ENCODE measurements around the gene RTKN2. TPM values are rescaled to one million over a fixed set of nuclear protein-coding genes. Genes with fewer than 3 reads are reported as not detected.

Gene RTKN2
- polyA plus RNA-seq, 1 of the 3 experiments (the other 2 are of a cell fraction), result 1.4 TPM

GRCh38 chr10:62177111-62177510 lies 91.5 kb downstream of the RTKN2 start:
- Histone ChIP-seq H3K9ac (no peak overlapping the region), H3F3A (replicated peaks; ENCODE audit: insufficient read depth) (no peaks in the 10 kb centered on the region), H2AFZ (ENCODE audit: low read depth) (no peak overlapping the region), H4K20me1 (ENCODE audit: insufficient read depth) (no peaks in the 10 kb centered on the region), H3K4me1 (ENCODE audit: control insufficient read depth in 1 of 2, insufficient read depth in 2 of 2, low read depth in 1 of 2, low read length in 1 of 2) (no peaks in the 10 kb centered on the region), H3K27me3 (ENCODE audit: insufficient read depth) (no peaks in the 10 kb centered on the region), H3K36me3 (replicated peaks in 1 of 2; ENCODE audit: control insufficient read depth in 1 of 2, insufficient read depth in 2 of 2, low read length in 1 of 2) (no peaks in the 10 kb centered on the region), H3K27ac (ENCODE audit: low read depth in 2 of 2, low read length in 1 of 2) (no peak overlapping the region), H3K79me2 (ENCODE audit: insufficient read depth) (no peaks in the 10 kb centered on the region), H3K4me3 (ENCODE audit: low read depth in 2 of 2, low read length in 1 of 2) (no peak overlapping the region), H3K9me3 (no peaks in the 10 kb centered on the region), H3K9me2 (no peaks in the 10 kb centered on the region), H3K4me2 (no peak overlapping the region)
- no peak for TF ChIP-seq TCF12 (IDR thresholded peaks at IDR 0.05)
- TF ChIP-seq USF1 (IDR thresholded peaks at IDR 0.05; ENCODE audit: borderline replicate concordance, low read depth), result no peak
- TF ChIP-seq SMC3 (IDR thresholded peaks at IDR 0.05; ENCODE audit: low read depth, low read length), result no peak
- TF ChIP-seq, protein P1, sequence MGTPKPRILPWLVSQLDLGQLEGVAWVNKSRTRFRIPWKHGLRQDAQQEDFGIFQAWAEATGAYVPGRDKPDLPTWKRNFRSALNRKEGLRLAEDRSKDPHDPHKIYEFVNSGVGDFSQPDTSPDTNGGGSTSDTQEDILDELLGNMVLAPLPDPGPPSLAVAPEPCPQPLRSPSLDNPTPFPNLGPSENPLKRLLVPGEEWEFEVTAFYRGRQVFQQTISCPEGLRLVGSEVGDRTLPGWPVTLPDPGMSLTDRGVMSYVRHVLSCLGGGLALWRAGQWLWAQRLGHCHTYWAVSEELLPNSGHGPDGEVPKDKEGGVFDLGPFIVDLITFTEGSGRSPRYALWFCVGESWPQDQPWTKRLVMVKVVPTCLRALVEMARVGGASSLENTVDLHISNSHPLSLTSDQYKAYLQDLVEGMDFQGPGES (IDR thresholded peaks at IDR 0.05; ENCODE audit: low read depth, low read length), result no peak
- no peak for TF ChIP-seq ELF1 (IDR thresholded peaks at IDR 0.05)
- TF ChIP-seq REST (IDR thresholded peaks at IDR 0.05; ENCODE audit: low read depth, low read length), result no peak
- TF ChIP-seq TAF1 (IDR thresholded peaks at IDR 0.05; ENCODE audit: borderline replicate concordance, low read depth, low read length), result no peak
- TF ChIP-seq NRF1 (IDR thresholded peaks at IDR 0.05; ENCODE audit: low read depth, low read length), result no peak
- TF ChIP-seq MXI1 (IDR thresholded peaks at IDR 0.05; ENCODE audit: low read depth, low read length), result no peak
- TF ChIP-seq NFIC (IDR thresholded peaks at IDR 0.05; ENCODE audit: borderline replicate concordance), result no peak
- no peak for TF ChIP-seq GABPA (IDR thresholded peaks at IDR 0.05; ENCODE audit: low read depth)
- TF ChIP-seq RAD21 (IDR thresholded peaks at IDR 0.05; ENCODE audit: low read length), result no peak
- TF ChIP-seq MEF2A (IDR thresholded peaks at IDR 0.05; ENCODE audit: borderline replicate concordance, low read depth), result no peak
- no peak for TF ChIP-seq CTCF (IDR thresholded peaks at IDR 0.05)
- POLR2A ChIA-PET, result no interaction called here
- CTCF ChIA-PET, result no interaction called here
- 77% methylated on average over 3 of the region's 3 CpGs for WGBS (ENCODE audit: low lambda C conversion rate)
- no peak for DNase-seq
